H1 (cell line): ENCODE data around the gene SPIB. TPM values are rescaled to one million over a fixed set of nuclear protein-coding genes. Genes with fewer than 3 reads are reported as not detected.

Experiments used
- CTCF ChIA-PET: fragments of 300-600 bp; sonication (Branson Sonifier 250); formaldehyde crosslinking; loops from one replicate; lab custom pipeline; 2021; ENCODE audit not compliant: partially characterized antibody; lab: Charles Lee
- POLR2A ChIA-PET: fragments of 300-600 bp; sonication (Branson Sonifier 250); formaldehyde crosslinking; loops from one replicate; lab custom pipeline; 2021; ENCODE audit warnings: inconsistent platforms; ENCODE audit not compliant: partially characterized antibody; lab: Charles Lee
- DNase-seq, 2 experiments: peaks; one replicate each; pipeline versions ENCODE4 v3.0.0 to v3.0.0-alpha.2; 2010 to 2022; ENCODE audit warnings: low spot score in 2 of 2, low read depth in 1 of 2, mixed read lengths in 1 of 2
- FAIRE-seq: peaks from 2 replicates; lab custom pipeline; 2011; peaks lifted over from hg19 to GRCh38; lab: Jason Lieb, UNC
- H2AFZ ChIP-seq: 2 replicates; pipeline ENCODE4 v1.8.1; 2012; ENCODE audit warnings: low read length, inconsistent platforms
- H2AK5ac ChIP-seq: 2 replicates; pipeline ENCODE4 v1.6.1; 2013; ENCODE audit warnings: low read depth, low read length
- H2BK120ac ChIP-seq: replicated peaks from 2 replicates; pipeline ENCODE3; 2013; ENCODE audit warnings: low read depth, low read length, inconsistent platforms
- H2BK12ac ChIP-seq: 2 replicates; pipeline ENCODE4 v1.6.1; 2013; ENCODE audit warnings: low read depth, low read length
- H2BK15ac ChIP-seq: 2 replicates; pipeline ENCODE4 v1.6.1; 2013; ENCODE audit warnings: low read length
- H2BK20ac ChIP-seq: 2 replicates; pipeline ENCODE4 v1.6.1; 2013; ENCODE audit warnings: low read length
- H2BK5ac ChIP-seq: 2 replicates; pipeline ENCODE4 v1.6.1; 2013; ENCODE audit warnings: low read depth, low read length
- H3K14ac ChIP-seq: 2 replicates; pipeline ENCODE4 v1.6.1; 2013; ENCODE audit warnings: inconsistent platforms; ENCODE audit not compliant: insufficient read length
- H3K18ac ChIP-seq: 2 replicates; pipeline ENCODE4 v1.6.1; 2013; ENCODE audit warnings: low read length; ENCODE audit errors: extremely low read depth
- H3K23ac ChIP-seq: 2 replicates; pipeline ENCODE4 v1.6.1; 2013; ENCODE audit warnings: inconsistent platforms; ENCODE audit not compliant: insufficient read length
- H3K23me2 ChIP-seq: 2 replicates; pipeline ENCODE4 v1.6.1; 2013; ENCODE audit warnings: low read depth, low read length
- H3K27ac ChIP-seq: 2 replicates; pipeline ENCODE4 v1.6.1; 2011; ENCODE audit warnings: low read depth, low read length, inconsistent platforms
- H3K27me3 ChIP-seq, 4 experiments: replicated peaks in 1 of 4; 1 replicate in 1 of 4; 2 replicates in 3 of 4; pipeline versions ENCODE4 v1.6.1 to v1.8.1; 2011 to 2013; ENCODE audit warnings: low read length in 3 of 4, mild to moderate bottlenecking in 3 of 4, inconsistent platforms in 2 of 4, mixed read lengths in 2 of 4, moderate library complexity in 1 of 4; ENCODE audit not compliant: control insufficient read depth in 3 of 4, insufficient read depth in 3 of 4; ENCODE audit errors: extremely low read depth in 1 of 4
- H3K36me3 ChIP-seq, 4 experiments: 2 replicates each; pipeline versions ENCODE4 v1.6.1 to v1.8.1; 2011 to 2013; ENCODE audit warnings: mild to moderate bottlenecking in 4 of 4, low read length in 3 of 4, moderate library complexity in 2 of 4, control low read depth in 1 of 4, inconsistent platforms in 1 of 4; ENCODE audit not compliant: insufficient read depth in 4 of 4, control insufficient read depth in 2 of 4
- H3K4ac ChIP-seq: replicated peaks from 2 replicates; pipeline ENCODE3; 2013; ENCODE audit warnings: low read length, low read depth, mixed read lengths, inconsistent platforms; ENCODE audit not compliant: insufficient read length
- H3K4me1 ChIP-seq, 4 experiments: replicated peaks in 1 of 4; 1 replicate in 1 of 4; 2 replicates in 3 of 4; pipeline versions ENCODE4 v1.6.1 to v1.8.1; 2011 to 2013; ENCODE audit warnings: low read length in 3 of 4, inconsistent platforms in 2 of 4, mixed read lengths in 1 of 4; ENCODE audit not compliant: insufficient read depth in 4 of 4, control insufficient read depth in 3 of 4
- H3K4me2 ChIP-seq, 2 experiments: 2 replicates each; pipeline versions ENCODE4 v1.6.1 to v1.8.1; 2011 to 2013; ENCODE audit warnings: low read depth in 2 of 2, low read length in 2 of 2, control low read depth in 1 of 2, inconsistent platforms in 1 of 2, mild to moderate bottlenecking in 1 of 2; ENCODE audit not compliant: insufficient read depth in 1 of 2
- H3K4me3 ChIP-seq, 4 experiments: fragments of 200-600, 300-600 bp in 1 of 4; sonication (generic), shearing (Covaris generic), sonication (Bioruptor Twin) in 1 of 4; 2 replicates each; pipeline versions ENCODE4 v1.5.1 to v1.8.1; 2011 to 2016; ENCODE audit warnings: low read length in 4 of 4, low read depth in 3 of 4, control low read depth in 2 of 4, inconsistent platforms in 2 of 4, mild to moderate bottlenecking in 2 of 4, mixed read lengths in 1 of 4, moderate library complexity in 1 of 4; ENCODE audit not compliant: insufficient read depth in 2 of 4; ENCODE audit errors: extremely low read depth in 1 of 4
- H3K56ac ChIP-seq: replicated peaks from 2 replicates; pipeline ENCODE3; 2013; ENCODE audit warnings: low read depth, mild to moderate bottlenecking, mixed read lengths, low read length, inconsistent platforms; ENCODE audit not compliant: insufficient read length
- H3K79me1 ChIP-seq: 2 replicates; pipeline ENCODE4 v1.6.1; 2013; ENCODE audit warnings: low read depth, low read length, control low read depth
- H3K79me2 ChIP-seq, 2 experiments: 2 replicates each; pipeline versions ENCODE4 v1.6.1 to v1.8.1; 2012 to 2013; ENCODE audit warnings: low read length in 2 of 2, mild to moderate bottlenecking in 2 of 2, inconsistent platforms in 1 of 2; ENCODE audit not compliant: insufficient read depth in 2 of 2, control insufficient read depth in 1 of 2
- H3K9ac ChIP-seq, 4 experiments: replicated peaks in 1 of 4; 1 replicate in 1 of 4; 2 replicates in 3 of 4; pipeline versions ENCODE4 v1.6.1 to v1.8.1; 2011 to 2013; ENCODE audit warnings: low read depth in 3 of 4, low read length in 3 of 4, control low read depth in 2 of 4, mild to moderate bottlenecking in 2 of 4, moderate library complexity in 2 of 4, inconsistent platforms in 1 of 4; ENCODE audit errors: extremely low read depth in 1 of 4
- H3K9me3 ChIP-seq, 2 experiments: 2 replicates each; pipeline versions ENCODE4 v1.6.1 to v1.8.1; 2012 to 2013; ENCODE audit warnings: mild to moderate bottlenecking in 2 of 2, moderate library complexity in 2 of 2, control low read depth in 1 of 2, inconsistent platforms in 1 of 2, low read depth in 1 of 2, low read length in 1 of 2, mixed read lengths in 1 of 2; ENCODE audit not compliant: insufficient read depth in 2 of 2
- H4K20me1 ChIP-seq, 2 experiments: replicated peaks in 1 of 2; 2 replicates each; pipeline versions ENCODE3 to v1.8.1; 2011 to 2013; ENCODE audit warnings: inconsistent platforms in 2 of 2, low read length in 2 of 2, mild to moderate bottlenecking in 1 of 2; ENCODE audit not compliant: insufficient read depth in 2 of 2, control insufficient read depth in 1 of 2
- H4K5ac ChIP-seq: 2 replicates; pipeline ENCODE4 v1.6.1; 2013; ENCODE audit warnings: low read length, low read depth, mixed read lengths, inconsistent platforms; ENCODE audit not compliant: insufficient read length
- H4K8ac ChIP-seq: 2 replicates; pipeline ENCODE4 v1.8.0; 2013; ENCODE audit warnings: mild to moderate bottlenecking, moderate library complexity, low read length, inconsistent platforms; ENCODE audit not compliant: insufficient read depth; ENCODE audit errors: extremely low read depth
- H4K91ac ChIP-seq: replicated peaks from 2 replicates; pipeline ENCODE3; 2013; ENCODE audit warnings: low read length, mixed read lengths, inconsistent platforms; ENCODE audit not compliant: insufficient read length
- BACH1 ChIP-seq: IDR thresholded peaks from 2 replicates; pipeline ENCODE4 v1.6.1; 2012; ENCODE audit warnings: low read length, improper control_type of control experiment
- FOSL1 ChIP-seq: IDR thresholded peaks from 2 replicates; pipeline ENCODE4 v1.6.1; 2011; ENCODE audit warnings: mild to moderate bottlenecking, low read depth, low read length, moderate library complexity; ENCODE audit not compliant: insufficient read depth
- PHF8 ChIP-seq: fragments of 200-600 bp; sonication (generic); conservative IDR thresholded peaks from 2 replicates; pipeline ENCODE4 v1.7.1; 2012; ENCODE audit warnings: low read depth, mild to moderate bottlenecking, inconsistent platforms, low read length, moderate library complexity
- TBP ChIP-seq: IDR thresholded peaks from 2 replicates; pipeline ENCODE4 v1.6.1; 2011; ENCODE audit warnings: low read depth, low read length, improper control_type of control experiment
- TCF12 ChIP-seq: IDR thresholded peaks from 2 replicates; pipeline ENCODE4 v1.6.1; 2011; ENCODE audit warnings: low read depth, mild to moderate bottlenecking, low read length
- WGBS, 2 experiments: shearing (Covaris generic) in 1 of 2; methylation state at CpG; one replicate each; pipeline versions ENCODE4 v1.1.6 to v1.1.7; 2013 to 2015; ENCODE audit warnings: low lambda C conversion rate in 2 of 2, mixed read lengths in 2 of 2, inconsistent platforms in 1 of 2, low coverage in 1 of 2, missing lambda C conversion rate in 1 of 2; ENCODE audit not compliant: insufficient replicate concordance in 2 of 2, insufficient coverage in 1 of 2, insufficient read length in 1 of 2; ENCODE audit errors: extremely low coverage in 1 of 2, missing lambda C conversion rate in 1 of 2; 5-methylcytosine and 5-hydroxymethylcytosine counted together
- polyA plus RNA-seq, 7 experiments: library from polyadenylated mRNA; depleted of rRNA in 3 of 7; stranded (reverse) in 5 of 7; unstranded in 2 of 7; fragments of >200 nt in 5 of 7; fragments of 200-250 nt in 2 of 7; gene quantifications; 1 replicate in 5 of 7; 2 replicates in 1 of 7; 4 replicates in 1 of 7; pipeline versions ENCODE4 v1.2.1 to v1.2.3, GENCODE V29; 2011 to 2013; ENCODE audit warnings: missing spikeins in 2 of 7, mixed read lengths in 2 of 7
- total RNA-seq: library from RNA; stranded (reverse); fragmentation: NEBNext Ultra II Directional; extraction: Animal tissue kit (Norgen Biotek cat#: 25700); gene quantifications from 2 replicates; pipeline ENCODE4 v1.2.1, GENCODE V29; 2021

The SPIB gene
- total and polyA plus RNA-seq, 2 of the 8 experiments (the other 6 are each of a cell fraction or from before 2014, with no cell fraction given) = 11.1 to 17.4 TPM

DNA sequence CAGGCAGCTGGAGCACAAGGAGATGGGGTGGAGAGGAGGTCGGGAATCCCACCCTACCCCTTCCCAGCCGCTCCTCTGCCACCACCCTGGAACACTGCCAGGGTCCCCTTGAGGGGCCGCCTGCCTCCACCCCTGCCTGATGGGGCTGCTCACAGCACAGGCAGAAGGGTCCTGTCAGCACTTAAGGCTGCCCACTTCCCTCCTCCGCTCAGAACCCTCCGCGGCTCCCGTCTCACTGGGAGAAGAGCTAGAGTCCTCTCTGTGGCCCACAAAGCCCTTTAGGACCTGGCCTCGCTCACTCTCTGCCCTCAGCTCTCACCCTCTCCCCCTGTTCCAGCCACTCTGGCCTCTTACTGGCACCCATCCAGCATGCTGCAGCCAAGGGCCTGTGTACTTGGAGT lies 38.0 kb upstream of the SPIB start:
- Histone ChIP-seq H3K4me2 (no peak overlapping the region), H3K4ac (no peak overlapping the region), H3K56ac (no peak overlapping the region), H2AK5ac (no peak overlapping the region), H3K23me2 (peaks cover 9% of the 10 kb centered on the region; the same call in 1 of the 2 replicates), H3K79me2 (peaks cover 8 to 13% of the 10 kb centered on the region in 2 experiments; a peak in 3 of 4 replicates), H2BK5ac (no peak overlapping the region), H4K20me1 (peaks cover 5 to 13% of the 10 kb centered on the region in 2 experiments), H4K8ac (no peak overlapping the region), H2AFZ (no peak overlapping the region), H2BK120ac (no peak overlapping the region), H3K27me3 (no peaks in the 10 kb centered on the region), H2BK12ac (no peak overlapping the region), H2BK20ac (no peak overlapping the region), H4K5ac (no peak overlapping the region), H3K14ac (no peak overlapping the region), H3K79me1 (peaks cover 5% of the 10 kb centered on the region), H3K4me3 (no peak overlapping the region), H3K4me1 (peaks cover 0 to 5% (median 3%) of the 10 kb centered on the region in 4 experiments; a peak in 5 of 7 replicates), H2BK15ac (no peak overlapping the region), H3K9me3 (no peaks in the 10 kb centered on the region), H3K27ac (no peak overlapping the region), H3K36me3 (peaks cover 12 to 43% (median 33%) of the 10 kb centered on the region in 4 experiments), H3K9ac (no peak overlapping the region), H3K18ac (no peak overlapping the region), H3K23ac (no peak overlapping the region), H4K91ac (no peak overlapping the region)
- POLR2A ChIA-PET = no interaction called here
- DNase-seq = no peak
- TF ChIP-seq TCF12 (no peak), PHF8 (no peak), TBP (no peak), FOSL1 (no peak), BACH1 (no peak)
- WGBS, 2 experiments = 92% methylated on average over 8 of the region's 8 CpGs; no CpG with 5 or more reads in 1 of the 2 experiments
- FAIRE-seq = no peak
- CTCF ChIA-PET = interaction anchor here (1.0 kb wide), 1 partner anchor 12 kb away, joined by 3 read pairs; no protein-coding TSS in a partner anchor
